ENCODE results near the gene PRDM8.
"Not testable (repeated sequence)": the region's sequence is repeated elsewhere in the genome, so short reads cannot be mapped to it uniquely, and the experiment has no call there.

DNA sequence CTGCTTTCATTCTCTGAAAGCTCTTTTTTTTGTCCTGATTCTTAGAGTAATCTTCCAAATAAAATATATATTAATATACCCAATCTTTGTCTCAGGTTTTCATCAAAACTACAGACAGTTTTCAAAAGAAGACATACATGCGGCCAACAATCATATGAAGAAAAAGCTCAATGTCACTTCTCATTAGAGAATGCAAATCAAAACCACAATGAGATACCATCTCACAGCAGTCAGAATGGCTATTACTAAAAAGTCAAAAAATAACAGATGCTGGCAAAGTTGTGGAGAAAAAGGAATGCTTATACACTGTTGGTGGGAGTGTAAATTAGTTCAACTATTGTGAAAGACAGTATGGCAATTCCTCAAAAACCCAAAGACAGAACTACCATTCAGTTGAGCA is 50.2 kb downstream of the PRDM8 start:
- TF ChIP-seq CTCF, POLR2A (IDR thresholded peaks at IDR 0.05): not testable (repeated sequence)

All from tibial nerve (tissue), 3 donors.